ENCODE data around the gene F10. TPM values are rescaled to one million over a fixed set of nuclear protein-coding genes. Genes with fewer than 3 reads are reported as not detected.

F10 gene
- total RNA-seq, 6 donors from 2014 or later, result 5.3 to 25.0 (median 8.8) TPM

- no peak for DNase-seq
- Histone ChIP-seq H3K9me3 (no peaks in the 10 kb centered on the region), H3K4me1 (peaks cover 0 to 5% (median 0%) of the 10 kb centered on the region in 4 donors), H3K36me3 (peaks cover 9 to 74% (median 31%) of the 10 kb centered on the region in 4 donors), H3K4me3 (no peak overlapping the region), H3K27me3 (no peaks in the 10 kb centered on the region), H3K27ac (no peak overlapping the region)
- no peak for ATAC-seq (ENCODE audit: low FRiP score in 2 of 2)
- no peak for TF ChIP-seq POLR2A (IDR thresholded peaks at IDR 0.05)
- TF ChIP-seq POLR2AphosphoS5 (IDR thresholded peaks at IDR 0.05), result no peak
- TF ChIP-seq EP300 (IDR thresholded peaks at IDR 0.05), result no peak
- TF ChIP-seq CTCF (IDR thresholded peaks at IDR 0.05), result no peak
- WGBS, 2 donors, result 82 to 85% methylated on average over 4 of the region's 4 CpGs
Measured at GRCh38 chr13:113190181-113190580, 67.6 kb downstream of the F10 start.

DNA sequence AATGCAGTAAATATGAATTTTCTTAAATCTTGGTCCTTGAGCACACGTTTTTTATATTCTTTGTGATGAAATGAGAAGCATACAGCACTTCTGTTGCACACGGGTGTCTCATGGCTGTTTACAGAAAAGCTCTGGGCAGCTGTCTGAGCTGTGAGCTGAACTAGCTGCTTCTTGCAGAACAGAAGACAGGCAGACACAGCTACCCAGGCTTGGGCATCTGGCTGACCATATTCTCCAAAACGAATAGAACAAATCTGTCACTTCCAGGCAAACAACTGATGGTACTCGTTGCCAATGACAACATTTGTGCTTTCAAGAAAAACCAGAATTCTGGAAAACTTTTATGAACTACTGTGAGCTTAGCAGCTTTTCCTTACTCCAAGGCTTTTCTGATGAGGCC, 69.7 kb downstream of the F10 start:
- ATAC-seq (ENCODE audit: low FRiP score in 2 of 2) (no peak), DNase-seq (no peak)
- no peak overlapping the region for H3K27ac ChIP-seq
- peaks cover 11 to 90% (median 44%) of the 10 kb centered on the region in 4 donors for H3K36me3 ChIP-seq
- TF ChIP-seq EP300 (IDR thresholded peaks at IDR 0.05) (no peak), POLR2A (IDR thresholded peaks at IDR 0.05) (no peak)
- 83 to 86% methylated on average over 4 of the region's 4 CpGs for WGBS, 2 donors
- peaks cover 0 to 2% (median 0%) of the 10 kb centered on the region in 4 donors for H3K4me1 ChIP-seq
- no peaks in the 10 kb centered on the region for H3K27me3 ChIP-seq
- H3K9me3 ChIP-seq, result no peaks in the 10 kb centered on the region
- no peak overlapping the region for H3K4me3 ChIP-seq

- H3K36me3 ChIP-seq, result peaks cover 18 to 94% (median 50%) of the 10 kb centered on the region in 4 donors
- H3K27ac ChIP-seq, result no peak overlapping the region
- no peak for DNase-seq
- H3K27me3 ChIP-seq, result no peaks in the 10 kb centered on the region
- TF ChIP-seq CTCF (IDR thresholded peaks at IDR 0.05) (no peak), POLR2A (IDR thresholded peaks at IDR 0.05) (no peak), EP300 (IDR thresholded peaks at IDR 0.05) (no peak), POLR2AphosphoS5 (IDR thresholded peaks at IDR 0.05) (no peak)
- H3K4me1 ChIP-seq, result no peaks in the 10 kb centered on the region
- no peak for ATAC-seq (ENCODE audit: low FRiP score in 2 of 2)
- 90 to 97% methylated on average over 2 of the region's 2 CpGs for WGBS, 2 donors
- H3K4me3 ChIP-seq, result no peak overlapping the region
- H3K9me3 ChIP-seq, result no peaks in the 10 kb centered on the region
Measured at GRCh38 chr13:113192902-113193301, 70.3 kb downstream of the F10 start.

DNA sequence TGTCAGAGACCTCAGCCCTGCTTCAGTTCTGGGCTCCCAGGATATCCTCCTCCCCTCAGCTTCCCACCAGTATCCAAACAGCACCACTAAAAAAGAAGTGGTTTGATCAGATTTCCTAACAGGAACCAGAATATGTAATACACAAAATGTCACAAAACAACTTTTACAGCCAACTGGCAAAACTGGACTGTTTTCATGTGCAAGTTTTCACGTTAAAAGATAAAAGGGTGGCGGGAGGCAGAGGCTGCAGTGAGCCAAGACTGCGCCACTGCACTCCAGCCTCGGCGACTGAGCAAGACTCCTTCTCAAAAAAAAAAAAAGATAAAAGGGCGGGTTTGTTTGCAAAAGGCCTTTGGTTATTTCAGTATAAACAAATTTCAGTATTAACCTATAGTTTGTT, 72.8 kb downstream of the F10 start:
- 66 to 74% methylated on average over 6 of the region's 6 CpGs for WGBS, 2 donors
- no peak overlapping the region for H3K27ac ChIP-seq
- no peaks in the 10 kb centered on the region for H3K27me3 ChIP-seq
- no peak for DNase-seq
- TF ChIP-seq EP300 (IDR thresholded peaks at IDR 0.05) (no peak), CTCF (IDR thresholded peaks at IDR 0.05) (no peak), POLR2AphosphoS5 (IDR thresholded peaks at IDR 0.05) (no peak), POLR2A (IDR thresholded peaks at IDR 0.05) (no peak)
- ATAC-seq (ENCODE audit: low FRiP score in 2 of 2), result no peak
- no peaks in the 10 kb centered on the region for H3K9me3 ChIP-seq
- peaks cover 20 to 97% (median 55%) of the 10 kb centered on the region in 4 donors for H3K36me3 ChIP-seq
- H3K4me3 ChIP-seq, result no peak overlapping the region
- H3K4me1 ChIP-seq, result no peaks in the 10 kb centered on the region

DNA sequence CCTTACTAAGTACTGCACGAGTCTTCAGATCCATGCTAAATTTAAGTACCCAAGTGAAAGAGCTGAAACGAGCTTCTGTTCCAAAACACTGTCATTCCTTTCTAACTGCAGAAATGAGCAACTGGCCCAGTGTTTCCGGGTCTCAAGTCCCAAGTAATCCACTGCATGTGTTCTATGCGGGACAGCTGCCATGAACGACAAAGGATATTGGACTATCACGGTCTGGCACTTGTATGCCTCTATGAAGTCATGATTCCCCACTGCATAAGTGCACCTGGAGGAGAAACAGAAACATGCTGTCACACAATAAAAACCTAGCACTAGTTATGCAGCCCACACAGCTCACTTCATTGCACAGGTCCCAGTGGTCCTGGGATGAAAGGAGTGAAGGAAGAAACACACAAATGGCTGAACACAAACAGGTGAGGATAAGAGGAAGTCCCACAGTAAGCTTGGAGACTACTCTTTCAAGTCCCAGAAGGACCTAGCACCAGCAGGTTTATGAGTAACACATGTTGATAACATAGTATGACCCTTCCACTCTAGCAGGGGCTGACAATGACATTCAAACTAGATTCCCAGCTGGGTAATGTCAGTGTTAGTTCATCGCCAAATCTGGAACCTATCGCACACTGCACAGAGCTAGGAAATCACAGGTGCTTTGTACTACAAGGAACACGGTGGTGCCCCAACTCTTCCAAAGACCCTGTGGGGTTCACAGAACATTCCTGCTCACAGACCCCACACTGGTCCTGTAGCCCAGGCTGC, 74.6 kb downstream of the F10 start:
- DNase-seq, result no peak
- no peak overlapping the region for H3K27ac ChIP-seq
- ATAC-seq (ENCODE audit: low FRiP score in 2 of 2), result no peak
- H3K9me3 ChIP-seq, result no peaks in the 10 kb centered on the region
- peaks cover 20 to 82% (median 52%) of the 10 kb centered on the region in 4 donors for H3K36me3 ChIP-seq
- TF ChIP-seq POLR2AphosphoS5 (IDR thresholded peaks at IDR 0.05) (no peak), POLR2A (IDR thresholded peaks at IDR 0.05) (no peak), EP300 (IDR thresholded peaks at IDR 0.05) (no peak), CTCF (IDR thresholded peaks at IDR 0.05) (no peak)
- no peaks in the 10 kb centered on the region for H3K4me1 ChIP-seq
- no peaks in the 10 kb centered on the region for H3K27me3 ChIP-seq
- no peak overlapping the region for H3K4me3 ChIP-seq
- 94 to 96% methylated on average over 9 of the region's 9 CpGs for WGBS, 2 donors

Small RNAs within 50 kb of the gene (small RNA-seq; reads per million reads assigned to genes)
- 0 reads per million in 4 donors for gene AL137002.1

Other genes starting within 250 kb of the F10 start
- 10 to 100 TPM; 14.3 to 99.5 (median 53.1) TPM for gene MCF2L, start 153.6 kb upstream of the F10 start, total RNA-seq
- gene F7, start 17.0 kb upstream of the F10 start, total RNA-seq, result under 1 TPM in 1 of 6 donors, not detected in 5; 0.20 TPM
- gene PROZ, start 35.8 kb downstream of the F10 start, total RNA-seq, result not detected
- 10 to 100 TPM; 30.7 to 62.5 (median 37.1) TPM for gene PCID2, start 85.9 kb downstream of the F10 start, total RNA-seq
- 100 to 1,000 TPM in 4 of 6 donors, 10 to 100 TPM in 2; 54.4 to 346 (median 129) TPM for gene CUL4A, start 86.8 kb downstream of the F10 start, total RNA-seq
- gene LAMP1, start 174.4 kb downstream of the F10 start, total RNA-seq, result 100 to 1,000 TPM in 5 of 6 donors, 10 to 100 TPM in 1; 80.7 to 394 (median 236) TPM
- gene GRTP1, start 241.3 kb downstream of the F10 start, total RNA-seq, result 10 to 100 TPM in 1 of 6 donors, 1 to 10 TPM in 5; 3.6 to 16.8 (median 5.0) TPM